Neural progenitor cell (in vitro differentiated cells): ENCODE measurements around the gene RAB27A.

ENCODE experiments used
- EZH2 ChIP-seq: fragments of 200-600 bp; sonication (generic); IDR thresholded peaks from 2 replicates; pipeline ENCODE4 v1.6.1; 2017; ENCODE audit warnings: antibody characterized with exemption, mild to moderate bottlenecking, moderate library complexity
- TF ChIP-seq, protein P1 (sequence below): fragments of 200-600 bp; sonication (generic); IDR thresholded peaks from 2 replicates; pipeline ENCODE4 v1.5.1; 2017; ENCODE audit warnings: antibody characterized with exemption, mild to moderate bottlenecking

DNA sequence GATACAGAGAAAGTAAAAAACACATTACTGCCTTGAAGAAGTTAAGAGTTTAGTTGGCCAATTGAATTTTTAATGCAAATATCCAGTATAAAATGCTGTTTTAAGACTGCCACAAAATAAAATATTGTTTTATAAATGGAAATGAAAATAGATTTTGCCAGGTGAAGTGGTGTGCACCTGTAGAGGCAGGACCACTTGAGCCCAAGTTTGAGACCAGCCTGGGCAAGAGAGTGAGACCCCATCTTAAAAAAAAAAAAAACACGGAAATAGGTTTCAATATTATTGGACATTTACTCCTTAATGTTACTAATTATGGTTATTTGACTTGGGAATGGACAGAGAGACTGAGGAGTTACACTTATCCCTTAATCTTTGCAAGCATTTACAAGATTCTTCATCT, 31.4 kb upstream of the RAB27A start:
- TF ChIP-seq, protein P1, sequence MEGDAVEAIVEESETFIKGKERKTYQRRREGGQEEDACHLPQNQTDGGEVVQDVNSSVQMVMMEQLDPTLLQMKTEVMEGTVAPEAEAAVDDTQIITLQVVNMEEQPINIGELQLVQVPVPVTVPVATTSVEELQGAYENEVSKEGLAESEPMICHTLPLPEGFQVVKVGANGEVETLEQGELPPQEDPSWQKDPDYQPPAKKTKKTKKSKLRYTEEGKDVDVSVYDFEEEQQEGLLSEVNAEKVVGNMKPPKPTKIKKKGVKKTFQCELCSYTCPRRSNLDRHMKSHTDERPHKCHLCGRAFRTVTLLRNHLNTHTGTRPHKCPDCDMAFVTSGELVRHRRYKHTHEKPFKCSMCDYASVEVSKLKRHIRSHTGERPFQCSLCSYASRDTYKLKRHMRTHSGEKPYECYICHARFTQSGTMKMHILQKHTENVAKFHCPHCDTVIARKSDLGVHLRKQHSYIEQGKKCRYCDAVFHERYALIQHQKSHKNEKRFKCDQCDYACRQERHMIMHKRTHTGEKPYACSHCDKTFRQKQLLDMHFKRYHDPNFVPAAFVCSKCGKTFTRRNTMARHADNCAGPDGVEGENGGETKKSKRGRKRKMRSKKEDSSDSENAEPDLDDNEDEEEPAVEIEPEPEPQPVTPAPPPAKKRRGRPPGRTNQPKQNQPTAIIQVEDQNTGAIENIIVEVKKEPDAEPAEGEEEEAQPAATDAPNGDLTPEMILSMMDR: no peak
- no peak for TF ChIP-seq EZH2
